Trophoblast cell (in vitro differentiated cells and primary cell): ENCODE data around the gene LRTM2.

Experiments used
- DNase-seq, 2 donors: peaks; one replicate each; pipeline ENCODE4 v3.0.0-alpha.2; 2016
- H2AFZ ChIP-seq: 2 replicates; pipeline ENCODE4 v1.6.1; 2013; ENCODE audit warnings: low read length, moderate library complexity, mild to moderate bottlenecking; ENCODE audit not compliant: insufficient read depth, poor library complexity
- H2AK5ac ChIP-seq: 2 replicates; pipeline ENCODE4 v1.6.1; 2013; ENCODE audit warnings: mild to moderate bottlenecking, low read length
- H2BK120ac ChIP-seq: 2 replicates; pipeline ENCODE4 v1.6.1; 2013; ENCODE audit warnings: low read length, mild to moderate bottlenecking, moderate library complexity; ENCODE audit not compliant: insufficient read depth, poor library complexity
- H2BK12ac ChIP-seq: 2 replicates; pipeline ENCODE4 v1.6.1; 2013; ENCODE audit warnings: mild to moderate bottlenecking, low read length, moderate library complexity
- H2BK5ac ChIP-seq: 2 replicates; pipeline ENCODE4 v1.6.1; 2013; ENCODE audit warnings: low read length, low read depth, moderate library complexity, mild to moderate bottlenecking; ENCODE audit not compliant: poor library complexity
- H3K14ac ChIP-seq: 2 replicates; pipeline ENCODE4 v1.6.1; 2013; ENCODE audit warnings: mild to moderate bottlenecking, low read length
- H3K18ac ChIP-seq: 2 replicates; pipeline ENCODE4 v1.6.1; 2013; ENCODE audit warnings: mild to moderate bottlenecking, low read length
- H3K23ac ChIP-seq: 2 replicates; pipeline ENCODE4 v1.6.1; 2013; ENCODE audit warnings: low read length
- H3K27ac ChIP-seq: 2 replicates; pipeline ENCODE4 v1.5.1; 2013; ENCODE audit warnings: low read depth, mild to moderate bottlenecking, inconsistent platforms, low read length, moderate library complexity
- H3K27me3 ChIP-seq: 2 replicates; pipeline ENCODE4 v1.6.1; 2013; ENCODE audit warnings: inconsistent platforms, mild to moderate bottlenecking, low read length, moderate library complexity; ENCODE audit not compliant: insufficient read depth
- H3K36me3 ChIP-seq, 2 experiments: 1 replicate in 1 of 2; 2 replicates in 1 of 2; pipeline ENCODE4 v1.6.1; 2013; ENCODE audit warnings: low read length in 2 of 2, mild to moderate bottlenecking in 2 of 2, moderate library complexity in 1 of 2; ENCODE audit not compliant: insufficient read depth in 2 of 2, control insufficient read depth in 1 of 2
- H3K4ac ChIP-seq: 2 replicates; pipeline ENCODE4 v1.6.1; 2013; ENCODE audit warnings: low read depth, mild to moderate bottlenecking, low read length, moderate library complexity
- H3K4me1 ChIP-seq, 2 experiments: 1 replicate in 1 of 2; 2 replicates in 1 of 2; pipeline ENCODE4 v1.6.1; 2013; ENCODE audit warnings: low read length in 2 of 2, mild to moderate bottlenecking in 2 of 2, moderate library complexity in 1 of 2; ENCODE audit not compliant: insufficient read depth in 2 of 2, control insufficient read depth in 1 of 2
- H3K4me2 ChIP-seq: 2 replicates; pipeline ENCODE4 v1.6.1; 2013; ENCODE audit warnings: inconsistent platforms, mild to moderate bottlenecking, low read length, moderate library complexity
- H3K4me3 ChIP-seq: 2 replicates; pipeline ENCODE4 v1.5.1; 2013; ENCODE audit warnings: mild to moderate bottlenecking, low read depth, low read length, inconsistent platforms
- H3K79me1 ChIP-seq: one replicate; pipeline ENCODE4 v1.6.1; 2013; ENCODE audit warnings: low read length
- H3K79me2 ChIP-seq: 2 replicates; pipeline ENCODE4 v1.6.1; 2013; ENCODE audit warnings: low read length, mild to moderate bottlenecking; ENCODE audit not compliant: control insufficient read depth, insufficient read depth, poor library complexity
- H3K9ac ChIP-seq: 2 replicates; pipeline ENCODE4 v1.6.1; 2013; ENCODE audit warnings: mild to moderate bottlenecking, low read length
- H3K9me3 ChIP-seq: 2 replicates; pipeline ENCODE4 v1.6.1; 2013; ENCODE audit warnings: low read depth, mild to moderate bottlenecking, control low read depth, inconsistent platforms, low read length; ENCODE audit not compliant: insufficient read depth
- H4K12ac ChIP-seq: 2 replicates; pipeline ENCODE4 v1.6.1; 2013; ENCODE audit warnings: low read depth, mild to moderate bottlenecking, low read length, moderate library complexity
- H4K8ac ChIP-seq: 2 replicates; pipeline ENCODE4 v1.6.1; 2013; ENCODE audit warnings: low read depth, mild to moderate bottlenecking, low read length, moderate library complexity
- H4K91ac ChIP-seq: one replicate; pipeline ENCODE4 v1.6.1; 2013; ENCODE audit warnings: low read depth, mild to moderate bottlenecking, low read length, moderate library complexity
- WGBS: extraction: QIAGEN DNeasy Blood & Tissue Kit; methylation state at CpG from one replicate; pipeline ENCODE4 v1.1.7; 2013; ENCODE audit warnings: missing lambda C conversion rate; ENCODE audit not compliant: insufficient read length, insufficient coverage; ENCODE audit errors: extremely low coverage; 5-methylcytosine and 5-hydroxymethylcytosine counted together

The LRTM2 gene

DNA sequence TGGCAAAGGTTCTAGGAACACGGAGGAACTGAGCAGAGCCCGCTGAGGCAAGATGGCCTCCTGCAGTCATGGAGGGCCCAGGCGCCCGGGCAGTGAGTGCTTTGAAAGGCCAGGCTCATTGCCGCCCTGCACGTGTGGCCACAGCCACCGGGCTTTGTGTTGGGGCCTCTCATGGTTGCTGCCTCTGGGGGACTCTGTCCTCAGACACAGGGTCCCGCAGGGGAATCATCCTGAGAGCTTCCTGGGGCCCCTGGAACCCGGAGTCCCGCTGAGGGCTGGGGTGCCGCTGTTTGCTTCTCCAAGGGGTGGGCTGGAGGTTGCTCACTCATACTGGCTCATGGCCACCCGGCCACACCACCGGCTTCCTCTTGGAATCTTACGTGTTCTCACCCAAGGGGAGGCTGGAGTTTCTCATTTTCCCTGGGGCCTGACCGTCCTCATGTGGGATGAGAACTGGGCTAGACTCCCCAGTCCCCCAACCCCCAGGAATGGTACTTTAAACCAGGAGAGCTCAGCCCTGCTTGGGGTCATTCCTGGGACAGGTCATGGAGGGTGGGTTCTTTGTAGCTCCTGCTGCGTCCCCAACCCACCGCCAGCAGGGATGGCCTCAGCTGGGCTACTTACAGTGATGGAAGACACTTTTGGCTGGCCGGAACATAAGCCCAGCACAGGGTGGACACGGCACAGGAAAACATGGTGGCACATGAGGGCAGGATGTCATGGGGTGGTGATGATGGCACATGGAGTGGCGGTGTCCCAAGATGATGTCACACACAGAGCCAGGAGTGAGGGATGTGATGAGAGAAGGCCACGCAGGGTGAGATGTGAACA lies 21.1 kb upstream of the LRTM2 start:
- Histone ChIP-seq H2AK5ac (no peak overlapping the region), H3K36me3 (no peaks in the 10 kb centered on the region), H3K4me2 (no peak overlapping the region), H3K4ac (no peak overlapping the region), H3K4me3 (no peak overlapping the region), H3K9me3 (no peaks in the 10 kb centered on the region), H4K8ac (no peak overlapping the region), H4K12ac (no peak overlapping the region), H3K14ac (no peak overlapping the region), H2BK120ac (no peak overlapping the region), H3K9ac (no peak overlapping the region), H3K23ac (no peak overlapping the region), H2AFZ (no peak overlapping the region), H4K91ac (no peak overlapping the region), H2BK12ac (no peak overlapping the region), H3K79me2 (no peaks in the 10 kb centered on the region), H3K27ac (no peak overlapping the region), H3K18ac (no peak overlapping the region), H3K79me1 (no peaks in the 10 kb centered on the region), H2BK5ac (no peak overlapping the region), H3K27me3 (no peaks in the 10 kb centered on the region), H3K4me1 (peaks cover 5 to 6% of the 10 kb centered on the region in 2 experiments)
- DNase-seq = no peak
- WGBS = no CpG with 5 or more reads among the region's 21 CpGs

GRCh38 chr12:1799882-1800400 lies 20.4 kb upstream of the LRTM2 start:
- H4K8ac ChIP-seq = no peak overlapping the region
- H2AFZ ChIP-seq = no peak overlapping the region
- no peaks in the 10 kb centered on the region for H3K36me3 ChIP-seq
- peaks cover 5 to 6% of the 10 kb centered on the region in 2 experiments for H3K4me1 ChIP-seq
- H3K79me2 ChIP-seq = no peaks in the 10 kb centered on the region
- no peak overlapping the region for H3K9ac ChIP-seq
- H2BK12ac ChIP-seq = no peak overlapping the region
- no peak overlapping the region for H3K14ac ChIP-seq
- no peak overlapping the region for H3K27ac ChIP-seq
- no peaks in the 10 kb centered on the region for H3K27me3 ChIP-seq
- no peak overlapping the region for H3K4me2 ChIP-seq
- H2BK120ac ChIP-seq = no peak overlapping the region
- H4K91ac ChIP-seq = no peak overlapping the region
- H3K4ac ChIP-seq = no peak overlapping the region
- H4K12ac ChIP-seq = no peak overlapping the region
- H2AK5ac ChIP-seq = no peak overlapping the region
- DNase-seq = no peak
- H3K18ac ChIP-seq = no peak overlapping the region
- no peak overlapping the region for H2BK5ac ChIP-seq
- H3K23ac ChIP-seq = no peak overlapping the region
- H3K79me1 ChIP-seq = no peaks in the 10 kb centered on the region
- H3K9me3 ChIP-seq = no peaks in the 10 kb centered on the region
- H3K4me3 ChIP-seq = no peak overlapping the region
- no CpG with 5 or more reads among the region's 12 CpGs for WGBS

- no peak overlapping the region for H3K27ac ChIP-seq
- H2BK120ac ChIP-seq = no peak overlapping the region
- no peak overlapping the region for H2BK5ac ChIP-seq
- no peak overlapping the region for H3K4me3 ChIP-seq
- WGBS = no CpG with 5 or more reads among the region's 14 CpGs
- no peak for DNase-seq
- peaks cover 5 to 6% of the 10 kb centered on the region in 2 experiments for H3K4me1 ChIP-seq
- H3K4me2 ChIP-seq = no peak overlapping the region
- no peak overlapping the region for H3K9ac ChIP-seq
- H3K9me3 ChIP-seq = no peaks in the 10 kb centered on the region
- H4K12ac ChIP-seq = no peak overlapping the region
- no peak overlapping the region for H2BK12ac ChIP-seq
- H3K23ac ChIP-seq = no peak overlapping the region
- H3K4ac ChIP-seq = no peak overlapping the region
- H3K36me3 ChIP-seq = no peaks in the 10 kb centered on the region
- H2AFZ ChIP-seq = no peak overlapping the region
- no peaks in the 10 kb centered on the region for H3K27me3 ChIP-seq
- no peaks in the 10 kb centered on the region for H3K79me1 ChIP-seq
- H2AK5ac ChIP-seq = no peak overlapping the region
- no peak overlapping the region for H4K91ac ChIP-seq
- H3K14ac ChIP-seq = no peak overlapping the region
- H4K8ac ChIP-seq = no peak overlapping the region
- no peak overlapping the region for H3K18ac ChIP-seq
- no peaks in the 10 kb centered on the region for H3K79me2 ChIP-seq
Observed at GRCh38 chr12:1800401-1801302, 19.7 kb upstream of the LRTM2 start.

- Histone ChIP-seq H3K18ac (no peak overlapping the region), H2AFZ (no peak overlapping the region), H2BK5ac (no peak overlapping the region), H4K8ac (no peak overlapping the region), H3K4me2 (no peak overlapping the region), H3K4me1 (peaks cover 2% of the 10 kb centered on the region in 2 experiments), H2AK5ac (no peak overlapping the region), H3K4me3 (no peak overlapping the region), H3K9ac (no peak overlapping the region), H3K9me3 (no peaks in the 10 kb centered on the region), H2BK120ac (no peak overlapping the region), H4K91ac (no peak overlapping the region), H3K79me2 (no peaks in the 10 kb centered on the region), H3K27ac (no peak overlapping the region), H3K36me3 (no peaks in the 10 kb centered on the region), H3K14ac (no peak overlapping the region), H4K12ac (no peak overlapping the region), H2BK12ac (no peak overlapping the region), H3K27me3 (no peaks in the 10 kb centered on the region), H3K79me1 (no peaks in the 10 kb centered on the region), H3K4ac (no peak overlapping the region), H3K23ac (no peak overlapping the region)
- WGBS = no CpG with 5 or more reads among the region's 16 CpGs
- DNase-seq = no peak
Observed at GRCh38 chr12:1801303-1801975, 18.9 kb upstream of the LRTM2 start.
